NB4 (cell line): Measurements from ENCODE around the gene AMPH.

ENCODE experiments used
- MYC ChIP-seq: IDR thresholded peaks from 2 replicates; pipeline ENCODE4 v1.6.1; 2011; ENCODE audit warnings: low read depth, low read length
- POLR2A ChIP-seq: IDR thresholded peaks from 2 replicates; pipeline ENCODE4 v1.6.1; 2011; ENCODE audit warnings: mild to moderate bottlenecking; ENCODE audit not compliant: insufficient read length; ENCODE audit errors: extremely low read depth
- TF ChIP-seq, protein P1 (sequence below): IDR thresholded peaks from one replicate; pipeline ENCODE4 v1.5.1; 2012; ENCODE audit warnings: low read depth, low read length
- TF ChIP-seq, protein P2 (sequence below): IDR thresholded peaks from 2 replicates; pipeline ENCODE4 v1.6.1; 2011; ENCODE audit warnings: low read depth, low read length

DNA sequence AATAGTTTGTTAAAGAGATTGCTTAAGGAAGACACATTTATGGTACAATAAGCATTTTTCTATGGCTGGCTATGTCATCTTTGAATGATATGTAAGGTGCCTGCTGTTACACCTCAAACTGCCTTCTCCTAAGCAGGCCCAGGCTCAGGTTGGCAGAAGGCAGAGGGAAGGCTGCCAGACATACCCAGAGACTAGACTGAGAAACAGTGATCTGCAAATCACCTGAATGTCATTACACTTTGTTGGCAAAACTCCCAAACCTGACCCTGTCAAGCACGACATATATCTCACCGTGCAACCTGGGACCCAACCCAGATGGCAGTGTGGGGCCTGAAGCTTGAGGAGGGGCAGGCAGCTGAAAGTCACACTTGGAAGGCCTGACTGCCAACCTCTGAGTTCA, 221.1 kb downstream of the AMPH start:
- TF ChIP-seq POLR2A (no peak), MYC (no peak)
- TF ChIP-seq, protein P1, sequence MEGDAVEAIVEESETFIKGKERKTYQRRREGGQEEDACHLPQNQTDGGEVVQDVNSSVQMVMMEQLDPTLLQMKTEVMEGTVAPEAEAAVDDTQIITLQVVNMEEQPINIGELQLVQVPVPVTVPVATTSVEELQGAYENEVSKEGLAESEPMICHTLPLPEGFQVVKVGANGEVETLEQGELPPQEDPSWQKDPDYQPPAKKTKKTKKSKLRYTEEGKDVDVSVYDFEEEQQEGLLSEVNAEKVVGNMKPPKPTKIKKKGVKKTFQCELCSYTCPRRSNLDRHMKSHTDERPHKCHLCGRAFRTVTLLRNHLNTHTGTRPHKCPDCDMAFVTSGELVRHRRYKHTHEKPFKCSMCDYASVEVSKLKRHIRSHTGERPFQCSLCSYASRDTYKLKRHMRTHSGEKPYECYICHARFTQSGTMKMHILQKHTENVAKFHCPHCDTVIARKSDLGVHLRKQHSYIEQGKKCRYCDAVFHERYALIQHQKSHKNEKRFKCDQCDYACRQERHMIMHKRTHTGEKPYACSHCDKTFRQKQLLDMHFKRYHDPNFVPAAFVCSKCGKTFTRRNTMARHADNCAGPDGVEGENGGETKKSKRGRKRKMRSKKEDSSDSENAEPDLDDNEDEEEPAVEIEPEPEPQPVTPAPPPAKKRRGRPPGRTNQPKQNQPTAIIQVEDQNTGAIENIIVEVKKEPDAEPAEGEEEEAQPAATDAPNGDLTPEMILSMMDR: no peak
- TF ChIP-seq, protein P2, sequence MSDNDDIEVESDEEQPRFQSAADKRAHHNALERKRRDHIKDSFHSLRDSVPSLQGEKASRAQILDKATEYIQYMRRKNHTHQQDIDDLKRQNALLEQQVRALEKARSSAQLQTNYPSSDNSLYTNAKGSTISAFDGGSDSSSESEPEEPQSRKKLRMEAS: no peak
